HG02973 (cell line): ENCODE measurements around the gene IMPG1.
"Not testable (repeated sequence)": the region's sequence is repeated elsewhere in the genome, so short reads cannot be mapped to it uniquely, and the experiment has no call there.

Experiments
- ATAC-seq: cut with Tn5 transposase; IDR thresholded peaks from one replicate; pipeline ENCODE4 v1.9.1; 2021; ENCODE audit warnings: moderate library complexity; ENCODE audit not compliant: unreplicated experiment

Gene IMPG1

GRCh38 chr6:75963569-75963968 lies 108.9 kb downstream of the IMPG1 start:
- ATAC-seq, result no peak

GRCh38 chr6:75952128-75952527 lies 120.3 kb downstream of the IMPG1 start:
- no peak for ATAC-seq

GRCh38 chr6:75947935-75948334 lies 124.5 kb downstream of the IMPG1 start:
- ATAC-seq, result no peak

GRCh38 chr6:75946146-75946831 lies 126.2 kb downstream of the IMPG1 start:
- ATAC-seq, result no peak

GRCh38 chr6:75943381-75943780 lies 129.1 kb downstream of the IMPG1 start:
- no peak for ATAC-seq

GRCh38 chr6:75941509-75941908 lies 131.0 kb downstream of the IMPG1 start:
- no peak for ATAC-seq

- no peak for ATAC-seq
Measured at GRCh38 chr6:75940564-75940963, 131.9 kb downstream of the IMPG1 start.

- ATAC-seq, result no peak
Measured at GRCh38 chr6:75937846-75938245, 134.6 kb downstream of the IMPG1 start.

GRCh38 chr6:75936682-75937081 lies 135.8 kb downstream of the IMPG1 start:
- no peak for ATAC-seq

GRCh38 chr6:75935473-75935793 lies 137.0 kb downstream of the IMPG1 start:
- no peak for ATAC-seq

GRCh38 chr6:75934643-75935472 lies 137.6 kb downstream of the IMPG1 start:
- ATAC-seq, result peak; percentile 49

- no peak for ATAC-seq
Measured at GRCh38 chr6:75933387-75933975, 139.0 kb downstream of the IMPG1 start.

GRCh38 chr6:75932067-75932466 lies 140.4 kb downstream of the IMPG1 start:
- ATAC-seq, result no peak

- no peak for ATAC-seq
Measured at GRCh38 chr6:75931011-75931680, 141.3 kb downstream of the IMPG1 start.

GRCh38 chr6:75926293-75927168 lies 145.9 kb downstream of the IMPG1 start:
- peak; percentile 75 for ATAC-seq

GRCh38 chr6:75922226-75922625 lies 150.2 kb downstream of the IMPG1 start:
- no peak for ATAC-seq

- ATAC-seq, result no peak
Measured at GRCh38 chr6:75913040-75913439, 159.4 kb downstream of the IMPG1 start.

GRCh38 chr6:75907444-75907843 lies 165.0 kb downstream of the IMPG1 start:
- no peak for ATAC-seq

GRCh38 chr6:75906871-75907270 lies 165.6 kb downstream of the IMPG1 start:
- no peak for ATAC-seq

GRCh38 chr6:75905129-75905528 lies 167.3 kb downstream of the IMPG1 start:
- not testable (repeated sequence) for ATAC-seq

GRCh38 chr6:75900216-75900615 lies 172.2 kb downstream of the IMPG1 start:
- ATAC-seq, result not testable (repeated sequence)
